Measurements from ENCODE around the gene AMER3. TPM values are rescaled to one million over a fixed set of nuclear protein-coding genes. Genes with fewer than 3 reads are reported as not detected.

AMER3 gene
- total RNA-seq, 2 experiments from 2014 or later = not detected

GRCh38 chr2:130759906-130760753 lies 4.8 kb downstream of the AMER3 start:
- BruUV-seq (replicated peaks) = no TSS peak
- Histone ChIP-seq H4K20me1 (ENCODE audit: insufficient read depth, low read length) (no peaks in the 10 kb centered on the region), H3K4me3 (ENCODE audit: low read depth, low read length, poor library complexity, severe bottlenecking) (no peak overlapping the region), H2AFZ (ENCODE audit: low read length) (no peak overlapping the region), H3K9me3 (ENCODE audit: low read length) (no peaks in the 10 kb centered on the region), H3K79me2 (ENCODE audit: insufficient read depth, low read depth, low read length) (no peaks in the 10 kb centered on the region), H3K4me1 (ENCODE audit: insufficient read depth, low read length, poor library complexity, severe bottlenecking) (no peaks in the 10 kb centered on the region), H3K4me2 (ENCODE audit: low read length) (no peak overlapping the region), H3K9me2 (ENCODE audit: insufficient read depth, low read length) (no peaks in the 10 kb centered on the region), H3K36me3 (ENCODE audit: insufficient read depth, low read length) (no peaks in the 10 kb centered on the region), H3K27ac (ENCODE audit: low read depth, low read length, poor library complexity, severe bottlenecking) (no peak overlapping the region)
- no peak for TF ChIP-seq EZH2phosphoT487 (IDR thresholded peaks at IDR 0.05; ENCODE audit: borderline replicate concordance, low read depth, low read length)
- no peak for TF ChIP-seq CTCF (conservative IDR thresholded peaks at IDR 0.05; ENCODE audit: low read length)
- intact Hi-C loops (cut with micrococcal nuclease; ENCODE audit: unreplicated experiment) = no loop called here
- DNase-seq (ENCODE audit: low spot score) = no peak
- ChIA-PET POLR2A (no interaction called here), CTCF (ENCODE audit: unreplicated experiment) (no interaction called here)

- Histone ChIP-seq H3K9me2 (ENCODE audit: insufficient read depth, low read length) (no peaks in the 10 kb centered on the region), H3K27ac (ENCODE audit: low read depth, low read length, poor library complexity, severe bottlenecking) (no peak overlapping the region), H3K79me2 (ENCODE audit: insufficient read depth, low read depth, low read length) (no peaks in the 10 kb centered on the region), H2AFZ (ENCODE audit: low read length) (no peak overlapping the region), H3K36me3 (ENCODE audit: insufficient read depth, low read length) (no peaks in the 10 kb centered on the region), H4K20me1 (ENCODE audit: insufficient read depth, low read length) (no peaks in the 10 kb centered on the region), H3K4me3 (ENCODE audit: low read depth, low read length, poor library complexity, severe bottlenecking) (no peak overlapping the region), H3K4me2 (ENCODE audit: low read length) (no peak overlapping the region), H3K4me1 (ENCODE audit: insufficient read depth, low read length, poor library complexity, severe bottlenecking) (no peaks in the 10 kb centered on the region), H3K9me3 (ENCODE audit: low read length) (no peaks in the 10 kb centered on the region)
- POLR2A ChIA-PET = no interaction called here
- DNase-seq (ENCODE audit: low spot score) = no peak
- CTCF ChIA-PET (ENCODE audit: unreplicated experiment) = no interaction called here
- TF ChIP-seq EZH2phosphoT487 (IDR thresholded peaks at IDR 0.05; ENCODE audit: borderline replicate concordance, low read depth, low read length) = no peak
- TF ChIP-seq CTCF (conservative IDR thresholded peaks at IDR 0.05; ENCODE audit: low read length) = no peak
- BruUV-seq (replicated peaks) = no TSS peak
- intact Hi-C loops (cut with micrococcal nuclease; ENCODE audit: unreplicated experiment) = no loop called here
Measured at GRCh38 chr2:130760754-130761751, 5.7 kb downstream of the AMER3 start.

Data from OCI-LY7 (cell line).